ENCODE results near the gene PLXNA4.

GRCh38 chr7:132469681-132470080, 106.6 kb downstream of the PLXNA4 start:
- TF ChIP-seq CTCF (IDR thresholded peaks at IDR 0.05; ENCODE audit: low read depth, low read length) (no peak), POLR2A (IDR thresholded peaks at IDR 0.05; ENCODE audit: extremely low read depth, insufficient read length) (no peak), MAX (IDR thresholded peaks at IDR 0.05; ENCODE audit: low read depth, low read length) (no peak), MYC (IDR thresholded peaks at IDR 0.05; ENCODE audit: low read depth, low read length) (no peak)
